Measurements from ENCODE around the gene KCNN2.

- TF ChIP-seq CTCF (IDR thresholded peaks at IDR 0.05) (no peak), POLR2A (IDR thresholded peaks at IDR 0.05) (no peak)
These were observed 111.7 kb downstream of the KCNN2 start for GRCh38 chr5:114473541-114473940.
